Stromal cell of bone marrow (primary cell): ENCODE data around the gene VAC14.
"Not testable (repeated sequence)": the region's sequence is repeated elsewhere in the genome, so short reads cannot be mapped to it uniquely, and the experiment has no call there.

Source experiments
- DNase-seq: peaks from one replicate; pipeline ENCODE4 v3.0.0-alpha.2; 2012; ENCODE audit warnings: low read depth

The VAC14 gene

GRCh38 chr16:70679671-70680494 lies 121.1 kb downstream of the VAC14 start:
- DNase-seq = no peak

- DNase-seq = no peak
These were observed 121.9 kb downstream of the VAC14 start for GRCh38 chr16:70678898-70679670.

- DNase-seq = no peak
These were observed 122.6 kb downstream of the VAC14 start for GRCh38 chr16:70678121-70678897.

GRCh38 chr16:70677499-70678120 lies 123.3 kb downstream of the VAC14 start:
- DNase-seq = no peak

- no peak for DNase-seq
These were observed 124.1 kb downstream of the VAC14 start for GRCh38 chr16:70676675-70677498.

GRCh38 chr16:70675851-70676513 lies 125.0 kb downstream of the VAC14 start:
- DNase-seq = no peak

- no peak for DNase-seq
These were observed 126.5 kb downstream of the VAC14 start for GRCh38 chr16:70674221-70675014.

- DNase-seq = not testable (repeated sequence)
These were observed 130.0 kb downstream of the VAC14 start for GRCh38 chr16:70670938-70671337.

GRCh38 chr16:70670175-70670574 lies 130.8 kb downstream of the VAC14 start:
- no peak for DNase-seq

- DNase-seq = no peak
These were observed 134.9 kb downstream of the VAC14 start for GRCh38 chr16:70665806-70666735.

- DNase-seq = no peak
These were observed 135.8 kb downstream of the VAC14 start for GRCh38 chr16:70665113-70665694.

GRCh38 chr16:70664325-70665112 lies 136.4 kb downstream of the VAC14 start:
- no peak for DNase-seq

- DNase-seq = no peak
These were observed 137.2 kb downstream of the VAC14 start for GRCh38 chr16:70663524-70664324.

GRCh38 chr16:70662991-70663523 lies 137.9 kb downstream of the VAC14 start:
- no peak for DNase-seq

GRCh38 chr16:70661918-70662641 lies 138.9 kb downstream of the VAC14 start:
- no peak for DNase-seq

GRCh38 chr16:70661534-70661917 lies 139.4 kb downstream of the VAC14 start:
- no peak for DNase-seq
